Colon (tissue), 2 donors: ENCODE measurements around the gene SAC3D1.
"Not testable (repeated sequence)": the region's sequence is repeated elsewhere in the genome, so short reads cannot be mapped to it uniquely, and the experiment has no call there.

Source experiments
- FAIRE-seq: peaks from 2 replicates; lab custom pipeline; 2012; peaks lifted over from hg19 to GRCh38; lab: Jason Lieb, UNC
- donor health status: control.
- donor health status: control.

SAC3D1 gene

GRCh38 chr11:65040847-65041622, at the start of gene SAC3D1:
Gene SAC3D1 (plus strand): TSS chr11:65041210. CDS start chr11:65041293, 83 bp downstream.
- FAIRE-seq = no peak

GRCh38 chr11:64994318-64994717, 46.7 kb upstream of the SAC3D1 start:
- FAIRE-seq = no peak

- no peak for FAIRE-seq
These were observed 44.7 kb upstream of the SAC3D1 start for GRCh38 chr11:64996327-64996709.

GRCh38 chr11:64996710-64997380, 44.2 kb upstream of the SAC3D1 start, which contains the start of gene BATF2:
Gene BATF2 (minus strand): TSS chr11:64996971. CDS start chr11:64996914, 57 bp downstream.
- no peak for FAIRE-seq

GRCh38 chr11:64998141-64998540, 42.9 kb upstream of the SAC3D1 start:
- no peak for FAIRE-seq

DNA sequence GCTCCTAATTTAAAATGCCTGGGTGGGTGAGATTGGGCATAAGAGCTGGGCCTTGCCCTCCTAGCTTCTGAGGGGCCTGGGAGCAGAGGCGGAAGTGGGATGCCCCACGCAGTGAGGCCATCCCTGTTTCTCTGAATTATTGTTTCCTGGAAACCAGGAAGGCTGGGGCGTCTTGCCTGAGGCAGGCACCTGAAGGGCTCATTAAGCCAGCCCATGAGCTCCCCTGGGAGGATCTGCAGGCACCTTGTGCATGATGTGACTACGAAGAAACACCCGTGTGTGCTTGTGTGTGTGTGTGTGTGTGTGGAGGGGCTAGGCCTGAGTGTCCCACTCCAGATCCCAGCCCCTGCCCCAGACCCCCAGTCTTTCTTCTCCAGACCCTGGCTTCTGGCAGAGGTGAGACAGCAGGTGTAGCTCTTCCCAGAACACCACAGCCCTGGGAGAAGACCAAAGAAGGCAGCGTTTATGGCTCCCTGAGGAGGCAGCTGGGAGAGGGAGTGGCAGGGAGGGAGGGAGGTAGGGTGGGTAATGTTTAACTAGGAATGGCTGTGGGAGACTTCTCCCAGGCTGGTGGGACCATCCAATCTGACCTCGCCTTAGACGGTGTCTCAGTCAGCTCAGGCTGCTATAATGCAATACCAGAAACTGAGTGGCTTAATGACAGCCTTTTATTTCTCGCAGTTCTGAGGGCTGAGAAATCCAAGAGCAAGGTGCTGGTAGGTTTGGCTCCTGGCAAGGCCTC, 42.1 kb upstream of the SAC3D1 start:
- no peak for FAIRE-seq

GRCh38 chr11:64999478-64999877, 41.5 kb upstream of the SAC3D1 start:
- no peak for FAIRE-seq

GRCh38 chr11:65002706-65003105, 38.3 kb upstream of the SAC3D1 start:
- FAIRE-seq = no peak

- no peak for FAIRE-seq
These were observed 37.7 kb upstream of the SAC3D1 start for GRCh38 chr11:65003282-65003681.

DNA sequence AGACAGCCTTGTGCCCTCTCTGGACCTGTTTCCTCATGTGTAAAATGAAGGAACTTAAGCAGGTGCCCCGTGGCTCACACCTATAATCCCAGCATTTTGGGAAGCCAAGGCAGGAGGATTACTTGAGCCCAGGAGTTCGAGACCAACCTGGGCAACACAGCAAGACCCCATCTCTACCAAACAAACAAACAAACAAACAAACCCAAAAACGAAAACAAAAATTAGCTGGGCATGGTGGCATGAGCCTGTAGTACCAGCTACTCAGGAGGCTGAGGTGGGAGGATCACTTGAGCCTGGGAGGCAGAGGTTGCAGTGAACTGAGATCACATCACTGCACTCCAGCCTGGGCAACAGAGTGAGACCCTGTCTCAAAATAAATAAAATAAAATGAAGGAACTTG, 37.0 kb upstream of the SAC3D1 start:
- not testable (repeated sequence) for FAIRE-seq

DNA sequence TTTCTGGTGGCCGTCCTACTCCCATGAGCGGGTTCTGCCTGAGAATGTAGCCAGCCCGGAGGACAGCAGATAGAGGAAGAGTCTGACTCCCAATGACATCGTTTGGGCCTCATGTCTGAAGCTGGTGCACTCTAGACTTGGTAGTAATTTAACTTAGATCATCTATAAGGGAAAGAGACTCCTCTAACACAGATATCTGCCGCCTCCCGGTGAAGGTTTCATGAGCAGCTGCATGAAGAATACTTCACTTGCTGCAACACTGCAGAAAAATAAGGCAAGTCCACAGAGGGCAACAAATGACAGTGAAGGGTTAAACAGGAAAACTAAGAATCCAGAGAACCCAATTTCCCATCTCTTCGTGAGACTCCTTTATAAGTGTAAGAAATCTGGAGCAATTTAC, 33.0 kb upstream of the SAC3D1 start:
- FAIRE-seq = no peak

GRCh38 chr11:65008873-65009272, 32.1 kb upstream of the SAC3D1 start:
- no peak for FAIRE-seq

DNA sequence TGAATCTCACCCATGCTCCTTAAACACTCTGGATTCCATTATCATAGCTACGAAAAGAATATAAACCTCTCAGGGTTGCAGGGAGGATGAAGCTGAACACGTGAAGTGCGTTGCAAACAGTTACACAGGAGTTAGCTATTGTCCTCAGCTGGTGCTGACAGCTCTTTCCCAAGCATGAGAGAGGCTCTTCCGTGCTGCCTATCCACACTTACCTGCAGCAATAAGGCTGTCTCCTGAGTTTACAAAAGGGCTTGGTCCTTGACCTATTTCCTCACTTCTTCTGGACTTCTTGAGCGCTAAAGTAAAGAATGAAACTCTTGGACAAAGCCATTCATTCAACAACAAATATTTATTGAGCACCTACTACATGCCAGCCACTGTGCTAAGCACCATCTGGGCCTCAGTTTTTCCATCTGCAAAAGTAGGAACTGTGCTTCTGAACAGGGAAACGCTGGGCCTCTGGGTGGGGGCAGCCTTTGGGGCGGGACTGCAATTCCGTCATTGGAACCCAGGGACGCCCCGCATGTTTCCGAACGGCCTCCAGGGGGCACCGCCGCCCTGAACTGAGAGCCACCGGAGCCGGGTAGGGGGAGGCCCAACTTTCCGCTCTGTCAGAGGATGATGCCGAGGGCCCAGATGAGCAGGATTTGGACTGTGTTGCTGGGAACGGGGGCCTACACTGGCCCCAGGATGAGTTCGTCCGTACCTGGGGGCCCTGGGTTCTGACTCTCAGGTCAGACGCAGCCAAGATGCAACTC, 27.7 kb upstream of the SAC3D1 start:
- FAIRE-seq = no peak

GRCh38 chr11:65013888-65014725, 26.9 kb upstream of the SAC3D1 start, which contains the start of gene ARL2:
Gene ARL2 (plus strand): TSS chr11:65014160. CDS start chr11:65014208, 48 bp downstream.
- FAIRE-seq = no peak

GRCh38 chr11:65014726-65015227, 26.2 kb upstream of the SAC3D1 start:
- no peak for FAIRE-seq

DNA sequence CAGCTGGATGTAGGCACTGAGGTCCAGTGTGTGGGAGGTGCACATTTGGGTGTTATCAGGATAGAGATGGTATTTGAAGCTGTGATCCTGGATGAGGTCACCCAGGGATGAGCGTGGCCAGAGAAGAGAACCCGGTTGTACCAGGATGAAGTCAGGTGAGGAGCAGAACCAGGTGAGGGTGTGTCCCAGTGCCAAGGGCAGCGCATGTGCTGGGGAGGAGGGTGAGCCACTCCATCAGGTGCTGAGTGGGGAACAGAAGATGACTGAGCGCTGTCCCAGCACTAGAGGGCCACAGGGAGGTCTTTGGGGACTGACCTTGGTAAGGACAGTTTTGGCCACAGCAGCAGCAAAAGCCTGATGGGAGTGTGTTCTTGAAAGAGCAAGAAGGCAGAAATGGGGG, 24.3 kb upstream of the SAC3D1 start:
- no peak for FAIRE-seq

- no peak for FAIRE-seq
These were observed 23.1 kb upstream of the SAC3D1 start for GRCh38 chr11:65017937-65018336.

DNA sequence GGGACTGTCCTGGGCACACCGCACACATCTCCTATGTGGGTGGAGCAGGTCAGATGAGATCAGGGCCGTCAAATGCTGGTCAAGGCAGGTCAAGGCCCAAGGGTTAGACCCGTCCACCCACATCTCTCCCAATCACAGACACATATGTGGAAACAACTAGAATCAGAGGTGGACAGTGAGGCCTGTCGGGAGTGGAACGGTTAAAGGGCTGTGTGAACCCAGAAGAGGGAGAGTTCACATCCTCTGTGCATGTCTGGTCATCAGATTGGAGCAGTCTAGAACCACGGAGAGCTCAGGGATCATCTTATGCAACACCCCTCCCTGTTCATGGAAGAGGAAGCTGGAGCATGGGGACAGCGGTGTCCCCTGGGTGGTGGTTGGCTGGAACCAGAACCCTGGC, 21.2 kb upstream of the SAC3D1 start:
- FAIRE-seq = no peak

DNA sequence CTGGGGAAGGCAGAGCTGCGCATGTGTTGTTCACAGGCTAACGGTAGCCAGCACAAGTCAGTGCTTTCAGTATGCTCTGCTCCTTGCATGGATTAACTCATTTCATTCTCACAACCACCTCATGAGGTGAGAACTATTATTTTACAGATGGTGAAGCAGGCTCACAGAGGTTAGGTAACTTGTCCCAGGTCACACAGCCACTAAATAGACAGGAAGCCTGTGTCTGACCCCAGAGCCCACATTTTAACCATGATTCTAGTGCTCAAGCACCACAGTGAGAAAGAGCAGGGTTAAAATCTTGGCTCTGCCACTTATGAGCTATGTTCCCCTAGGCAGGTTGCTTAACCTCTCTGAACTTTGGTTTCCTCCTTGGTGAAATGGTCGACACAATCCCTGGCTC, 20.0 kb upstream of the SAC3D1 start:
- no peak for FAIRE-seq

DNA sequence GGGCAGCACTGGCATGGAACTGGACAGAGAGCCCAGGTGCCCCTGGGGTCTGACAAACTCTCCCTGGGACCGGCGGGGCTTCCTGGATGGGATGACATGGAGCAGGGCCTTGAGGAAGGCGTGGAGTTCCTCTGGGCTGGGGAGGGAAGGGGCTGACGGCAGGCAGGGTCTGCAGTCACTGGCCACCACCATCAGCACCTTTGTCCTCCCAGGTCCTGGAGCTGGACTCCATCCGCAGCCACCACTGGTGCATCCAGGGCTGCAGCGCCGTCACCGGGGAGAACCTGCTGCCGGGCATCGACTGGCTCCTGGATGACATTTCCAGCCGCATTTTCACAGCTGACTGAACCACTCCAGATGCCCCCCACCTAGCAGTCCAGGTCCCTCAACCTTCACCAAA, 19.5 kb upstream of the SAC3D1 start:
- no peak for FAIRE-seq

DNA sequence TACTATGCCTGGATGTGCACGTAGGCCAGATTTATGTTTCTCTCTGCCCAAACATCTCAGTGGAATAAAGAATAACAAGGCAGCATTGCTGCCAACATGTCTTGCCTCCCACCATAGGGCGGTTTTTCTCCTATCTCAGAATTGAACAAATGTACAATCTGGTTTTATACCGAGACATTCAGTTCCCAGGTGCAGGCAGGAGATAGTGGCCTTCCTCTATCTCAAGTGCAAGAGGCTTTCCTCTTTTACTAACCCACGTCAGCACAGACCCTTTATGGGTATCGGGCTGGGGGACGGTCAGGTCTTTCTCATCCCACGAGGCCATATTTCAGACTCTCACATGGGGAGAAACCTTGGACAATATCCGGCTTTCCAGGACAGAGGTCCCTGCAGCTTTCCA, 17.5 kb upstream of the SAC3D1 start:
- FAIRE-seq = not testable (repeated sequence)
